Natural killer cell (primary cell): ENCODE data around the gene GAB2. TPM values are rescaled to one million over a fixed set of nuclear protein-coding genes. Genes with fewer than 3 reads are reported as not detected.

ENCODE experiments used
- ATAC-seq, 3 donors: fragments of 150-1000 bp in 2 of 3; fragments of 200-7000 bp in 1 of 3; cut with Tn5 transposase; 1 replicate in 1 of 3; 2 replicates in 2 of 3; pipeline ENCODE4 v1.10.0; 2021; ENCODE audit warnings: mild to moderate bottlenecking in 2 of 3, moderate library complexity in 2 of 3
- DNase-seq, 2 donors: peaks; one replicate each; pipeline versions ENCODE4 v3.0.0 to v3.0.0-alpha.2; 2013 to 2021; ENCODE audit warnings: mixed read lengths in 1 of 2
- H3K27ac ChIP-seq: one replicate; pipeline ENCODE4 v1.5.1; 2013; ENCODE audit warnings: mild to moderate bottlenecking, low read length
- H3K27me3 ChIP-seq: one replicate; pipeline ENCODE4 v1.6.1; 2013; ENCODE audit warnings: low read length; ENCODE audit not compliant: control insufficient read depth, insufficient read depth
- H3K36me3 ChIP-seq: one replicate; pipeline ENCODE4 v1.6.1; 2013; ENCODE audit warnings: low read length; ENCODE audit not compliant: control insufficient read depth, insufficient read depth
- H3K4me1 ChIP-seq: one replicate; pipeline ENCODE4 v1.6.1; 2013; ENCODE audit warnings: low read length; ENCODE audit not compliant: control insufficient read depth, insufficient read depth
- H3K4me3 ChIP-seq: one replicate; pipeline ENCODE4 v1.5.1; 2013; ENCODE audit warnings: low read length
- H3K9me3 ChIP-seq: one replicate; pipeline ENCODE4 v1.6.1; 2013; ENCODE audit warnings: low read length; ENCODE audit not compliant: control insufficient read depth, insufficient read depth
- H3K27ac Mint-ChIP-seq, 2 donors: one replicate each; pipeline ENCODE4 v1.8.0; 2022; ENCODE audit warnings: mild to moderate bottlenecking in 2 of 2, mixed read lengths in 2 of 2, moderate library complexity in 1 of 2
- H3K27me3 Mint-ChIP-seq, 2 donors: one replicate each; pipeline ENCODE4 v1.8.0; 2022; ENCODE audit warnings: low read depth in 2 of 2, mixed read lengths in 2 of 2
- H3K36me3 Mint-ChIP-seq: one replicate; pipeline ENCODE4 v1.8.0; 2022; ENCODE audit warnings: mixed read lengths
- H3K4me1 Mint-ChIP-seq, 2 donors: one replicate each; pipeline ENCODE4 v1.8.0; 2022; ENCODE audit warnings: mixed read lengths in 2 of 2
- H3K4me3 Mint-ChIP-seq: one replicate; pipeline ENCODE4 v1.8.0; 2022; ENCODE audit warnings: mild to moderate bottlenecking, moderate library complexity, mixed read lengths
- H3K9me3 Mint-ChIP-seq, 2 donors: one replicate each; pipeline ENCODE4 v1.8.0; 2022; ENCODE audit warnings: mixed read lengths in 2 of 2
- CTCF ChIP-seq: fragments of 200-600 bp; IDR thresholded peaks from one replicate; pipeline ENCODE4 v1.8.0; 2022; ENCODE audit warnings: antibody characterized with exemption
- WGBS: methylation state at CpG from one replicate; pipeline ENCODE4 v1.1.7; 2013; ENCODE audit warnings: missing lambda C conversion rate; ENCODE audit not compliant: insufficient coverage; 5-methylcytosine and 5-hydroxymethylcytosine counted together
- intact Hi-C: fragments of 100-400 bp; cut with micrococcal nuclease; formaldehyde crosslinking; loops from one replicate; pipeline ENCODE4 v1.14.2; 2022
- total RNA-seq, 4 donors: library from RNA; stranded (reverse); fragments of 120-200 nt in 1 of 4; gene quantifications; one replicate each; pipeline versions ENCODE4 v1.2.3 to v1.2.4, GENCODE V29; 2013 to 2022

GAB2 gene
- total RNA-seq, 3 donors from 2014 or later (not counting 1 experiment from before 2014, with no cell fraction given) = 4.3 to 58.4 (median 8.1) TPM

DNA sequence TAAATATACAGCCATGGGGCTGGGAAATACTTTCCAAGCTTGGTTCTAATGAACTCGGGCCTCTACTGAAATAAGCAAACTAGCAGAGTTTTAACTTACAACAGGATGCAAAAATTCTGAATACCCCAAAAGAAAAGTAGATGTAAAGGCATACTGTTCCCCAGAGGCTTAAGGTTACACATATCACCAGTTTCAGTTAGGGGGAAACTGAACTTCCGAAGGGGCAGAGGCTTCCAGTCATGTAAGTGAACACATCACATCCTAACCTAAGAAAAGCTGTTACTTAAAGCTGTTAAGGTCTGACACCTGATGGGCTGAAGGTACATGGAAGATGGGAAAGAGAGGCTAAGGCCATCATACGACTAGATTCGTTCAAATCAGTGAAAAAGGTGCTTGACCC is 2.3 kb downstream of the GAB2 start:
- Mint-ChIP-seq H3K27me3 (peaks cover 18 to 23% of the 10 kb centered on the region in 2 donors), H3K4me3 (peak overlapping the region; percentile 52), H3K36me3 (no peaks in the 10 kb centered on the region), H3K27ac (no peak overlapping the region), H3K4me1 (peaks cover 21 to 24% of the 10 kb centered on the region in 2 donors), H3K9me3 (no peaks in the 10 kb centered on the region)
- peaks cover 20% of the 10 kb centered on the region for H3K4me1 ChIP-seq
- H3K4me3 ChIP-seq = no peak overlapping the region
- no peaks in the 10 kb centered on the region for H3K27me3 ChIP-seq
- ATAC-seq = no peak
- intact Hi-C loops = no loop called here
- DNase-seq = no peak
- H3K9me3 ChIP-seq = no peaks in the 10 kb centered on the region
- no peak for TF ChIP-seq CTCF
- H3K36me3 ChIP-seq = no peaks in the 10 kb centered on the region
- 74% methylated on average over 3 of the region's 4 CpGs for WGBS
- no peak overlapping the region for H3K27ac ChIP-seq

DNA sequence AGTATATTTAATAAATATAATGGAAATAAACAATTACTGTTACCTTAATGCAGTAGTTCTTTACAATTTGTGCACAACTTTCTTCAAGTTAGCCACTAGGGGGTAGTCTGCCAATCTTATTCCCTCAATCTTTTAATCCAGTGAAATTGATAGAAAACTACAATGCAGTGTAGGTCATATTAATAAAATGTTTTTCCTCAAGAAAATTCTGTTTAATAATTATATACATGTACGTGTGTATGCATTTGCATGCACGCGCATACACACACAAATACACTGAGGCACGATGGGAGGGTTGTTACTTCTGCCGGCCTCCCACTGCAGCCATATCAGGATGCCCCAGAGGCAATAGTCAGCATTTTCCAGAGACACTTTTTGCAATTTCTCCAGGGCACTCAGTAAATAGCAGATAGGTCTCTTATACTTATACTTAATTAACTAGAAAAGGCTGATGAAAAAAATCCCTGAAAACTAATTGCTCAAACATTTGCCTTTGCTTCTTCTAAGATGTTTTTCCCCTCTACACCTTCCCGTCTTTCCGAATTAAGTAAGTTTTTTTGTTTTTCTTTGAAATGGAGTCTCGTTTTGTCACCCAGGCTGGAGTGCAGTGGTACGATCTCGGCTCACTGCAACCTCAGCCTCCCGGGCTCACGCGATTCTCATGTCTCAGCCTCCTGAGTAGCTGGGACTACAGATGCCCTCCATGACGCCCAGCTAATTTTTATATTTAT is 3.1 kb downstream of the GAB2 start:
- no peak for ATAC-seq
- no peaks in the 10 kb centered on the region for H3K36me3 Mint-ChIP-seq
- H3K36me3 ChIP-seq = no peaks in the 10 kb centered on the region
- no peak overlapping the region for H3K27ac ChIP-seq
- WGBS = 94% methylated on average over 14 of the region's 14 CpGs
- H3K4me3 ChIP-seq = no peak overlapping the region
- peak in 1 of 2 donors; percentile 46 for DNase-seq
- H3K9me3 ChIP-seq = no peaks in the 10 kb centered on the region
- peaks cover 15 to 17% of the 10 kb centered on the region in 2 donors for H3K27me3 Mint-ChIP-seq
- H3K27ac Mint-ChIP-seq = no peak overlapping the region
- intact Hi-C loops = no loop called here
- H3K4me3 Mint-ChIP-seq = no peak overlapping the region
- H3K4me1 ChIP-seq = peaks cover 16% of the 10 kb centered on the region
- TF ChIP-seq CTCF = peak; percentile 61
- H3K4me1 Mint-ChIP-seq = peaks cover 17 to 21% of the 10 kb centered on the region in 2 donors
- no peaks in the 10 kb centered on the region for H3K27me3 ChIP-seq
- H3K9me3 Mint-ChIP-seq = no peaks in the 10 kb centered on the region

DNA sequence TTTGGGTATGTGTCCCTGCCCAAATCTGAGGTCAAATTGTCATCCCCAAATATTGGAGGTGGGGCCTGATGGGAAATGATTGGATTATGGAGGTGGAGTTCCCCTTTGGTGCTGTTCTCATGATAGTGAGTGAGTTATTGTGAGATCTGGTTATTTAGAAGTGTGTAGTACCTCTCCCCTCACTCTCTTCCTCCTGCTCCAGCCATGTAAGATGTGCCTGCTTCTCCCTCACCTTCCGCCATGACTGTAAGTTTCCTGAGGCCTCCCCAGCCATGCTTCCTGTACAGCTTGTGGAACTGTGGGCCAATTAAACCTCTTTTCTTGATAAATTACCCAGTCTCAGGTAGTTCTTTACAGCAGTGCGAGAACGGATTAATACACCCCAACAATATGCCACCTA is 9.0 kb downstream of the GAB2 start:
- Mint-ChIP-seq H3K9me3 (no peaks in the 10 kb centered on the region), H3K27me3 (peaks cover 14 to 16% of the 10 kb centered on the region in 2 donors), H3K27ac (no peak overlapping the region), H3K36me3 (no peaks in the 10 kb centered on the region), H3K4me1 (no peaks in the 10 kb centered on the region), H3K4me3 (no peak overlapping the region)
- no peak for TF ChIP-seq CTCF
- Histone ChIP-seq H3K4me1 (no peaks in the 10 kb centered on the region), H3K9me3 (no peaks in the 10 kb centered on the region), H3K27me3 (no peaks in the 10 kb centered on the region), H3K27ac (no peak overlapping the region), H3K36me3 (no peaks in the 10 kb centered on the region), H3K4me3 (no peak overlapping the region)
- DNase-seq (no peak), ATAC-seq (no peak)
- WGBS = 95% methylated on average over 1 of the region's 3 CpGs
- intact Hi-C loops = no loop called here
